Lower leg skin (tissue), 4 donors: ENCODE data around the gene RMND5B. TPM values are rescaled to one million over a fixed set of nuclear protein-coding genes. Genes with fewer than 3 reads are reported as not detected.
A peak's percentile ranks its signal among the peaks of the same experiment; 100 is the strongest.

Source experiments
- DNase-seq, 2 donors: peaks; one replicate each; pipeline ENCODE4 v3.0.0-alpha.2; 2019; ENCODE audit warnings: low spot score in 2 of 2
- H3K4me3 ChIP-seq: fragments of 200-600 bp; sonication (generic); 2 replicates; pipeline ENCODE4 v1.5.1; 2017; ENCODE audit warnings: mild to moderate bottlenecking, low read depth; ENCODE audit not compliant: poor library complexity, severe bottlenecking
- POLR2A ChIP-seq, 2 donors: fragments of 450-650 bp; IDR thresholded peaks; one replicate each; pipeline ENCODE4 v1.6.1; 2016 to 2017; ENCODE audit warnings: antibody characterized with exemption in 2 of 2, mild to moderate bottlenecking in 1 of 2, moderate library complexity in 1 of 2
- WGBS, 2 donors: methylation state at CpG; one replicate each; pipeline ENCODE4 v1.1.5; 2018; 5-methylcytosine and 5-hydroxymethylcytosine counted together
- intact Hi-C: fragments of 100-400 bp; cut with DNase I; formaldehyde crosslinking; loops from one replicate; pipeline ENCODE4 v1.15.0; 2023; ENCODE audit warnings: low total_unique reads
- total RNA-seq, 4 donors: library from RNA; depleted of rRNA; stranded (reverse); fragments of >200 nt; gene quantifications; one replicate each; pipeline ENCODE4 v1.1.0, GENCODE V29; 2016
- TF ChIP-seq, protein P1 (sequence below), 3 donors: fragments of 450-650 bp; IDR thresholded peaks; one replicate each; pipeline ENCODE4 v1.5.1; 2016; ENCODE audit warnings: antibody characterized with exemption in 3 of 3, mild to moderate bottlenecking in 3 of 3, moderate library complexity in 2 of 3

The RMND5B gene
- total RNA-seq, 4 donors from 2014 or later, result 47.4 to 83.2 (median 56.2) TPM

DNA sequence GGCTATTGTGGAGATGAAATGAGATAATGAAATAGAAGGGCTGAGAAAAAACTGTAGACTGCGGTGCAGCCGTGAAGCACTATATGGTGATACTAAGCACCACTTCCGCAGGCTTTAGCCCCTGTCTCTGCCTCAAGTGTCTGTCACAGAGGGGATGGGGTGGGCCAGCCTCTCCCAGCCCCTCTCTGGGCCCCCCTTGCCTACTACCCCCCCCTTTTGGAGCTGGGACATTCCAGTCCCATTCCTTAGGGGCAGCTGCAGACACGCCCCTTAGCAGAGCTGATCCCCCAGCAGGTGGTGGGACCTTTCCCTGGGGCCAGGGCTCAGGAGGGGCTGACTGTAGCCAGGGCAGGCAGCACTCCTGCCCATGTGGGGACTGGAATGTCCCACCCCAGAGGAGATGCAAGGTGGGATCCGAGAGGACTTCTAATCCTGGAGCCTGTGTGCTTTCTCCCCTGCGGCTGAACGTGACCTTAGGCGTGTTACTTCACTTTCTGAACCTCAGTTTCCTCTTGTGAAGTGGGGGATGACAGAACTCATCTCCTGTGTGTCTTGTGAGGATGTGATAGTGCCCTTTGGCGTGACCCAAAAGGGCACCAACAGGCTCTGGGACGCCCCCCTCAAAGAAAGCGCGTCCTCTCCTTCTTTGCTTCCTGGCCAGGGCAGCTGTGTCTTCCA, 15.5 kb upstream of the RMND5B start:
- no peak for TF ChIP-seq POLR2A (IDR thresholded peaks at IDR 0.05)
- TF ChIP-seq, protein P1, sequence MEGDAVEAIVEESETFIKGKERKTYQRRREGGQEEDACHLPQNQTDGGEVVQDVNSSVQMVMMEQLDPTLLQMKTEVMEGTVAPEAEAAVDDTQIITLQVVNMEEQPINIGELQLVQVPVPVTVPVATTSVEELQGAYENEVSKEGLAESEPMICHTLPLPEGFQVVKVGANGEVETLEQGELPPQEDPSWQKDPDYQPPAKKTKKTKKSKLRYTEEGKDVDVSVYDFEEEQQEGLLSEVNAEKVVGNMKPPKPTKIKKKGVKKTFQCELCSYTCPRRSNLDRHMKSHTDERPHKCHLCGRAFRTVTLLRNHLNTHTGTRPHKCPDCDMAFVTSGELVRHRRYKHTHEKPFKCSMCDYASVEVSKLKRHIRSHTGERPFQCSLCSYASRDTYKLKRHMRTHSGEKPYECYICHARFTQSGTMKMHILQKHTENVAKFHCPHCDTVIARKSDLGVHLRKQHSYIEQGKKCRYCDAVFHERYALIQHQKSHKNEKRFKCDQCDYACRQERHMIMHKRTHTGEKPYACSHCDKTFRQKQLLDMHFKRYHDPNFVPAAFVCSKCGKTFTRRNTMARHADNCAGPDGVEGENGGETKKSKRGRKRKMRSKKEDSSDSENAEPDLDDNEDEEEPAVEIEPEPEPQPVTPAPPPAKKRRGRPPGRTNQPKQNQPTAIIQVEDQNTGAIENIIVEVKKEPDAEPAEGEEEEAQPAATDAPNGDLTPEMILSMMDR (IDR thresholded peaks at IDR 0.05), result no peak
- WGBS, 2 donors, result 55 to 60% methylated on average over 11 to 12 of the region's 12 CpGs
- intact Hi-C loops, result no loop called here
- H3K4me3 ChIP-seq, result no peak overlapping the region
- DNase-seq, result no peak

DNA sequence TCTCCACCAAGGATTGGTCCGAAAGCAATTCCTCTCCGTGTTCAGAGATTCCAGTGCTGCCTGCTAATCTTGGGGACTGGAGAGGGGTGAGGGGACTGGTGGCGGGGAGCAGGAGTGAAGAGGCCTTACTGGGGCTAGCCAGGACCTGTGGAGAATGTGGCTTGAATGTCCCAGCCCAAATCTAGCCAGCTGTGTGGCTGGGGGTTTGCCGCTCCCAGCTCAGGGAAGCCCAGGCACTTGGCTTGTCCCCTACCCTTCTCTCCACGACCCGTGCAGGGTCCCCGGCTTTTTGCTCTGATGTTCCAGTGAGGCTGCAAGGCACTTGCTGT, 15.0 kb upstream of the RMND5B start:
- no peak for DNase-seq
- intact Hi-C loops, result no loop called here
- WGBS, 2 donors, result 33 to 46% methylated on average over 7 of the region's 7 CpGs
- TF ChIP-seq, protein P1 (IDR thresholded peaks at IDR 0.05), result no peak
- no peak overlapping the region for H3K4me3 ChIP-seq

DNA sequence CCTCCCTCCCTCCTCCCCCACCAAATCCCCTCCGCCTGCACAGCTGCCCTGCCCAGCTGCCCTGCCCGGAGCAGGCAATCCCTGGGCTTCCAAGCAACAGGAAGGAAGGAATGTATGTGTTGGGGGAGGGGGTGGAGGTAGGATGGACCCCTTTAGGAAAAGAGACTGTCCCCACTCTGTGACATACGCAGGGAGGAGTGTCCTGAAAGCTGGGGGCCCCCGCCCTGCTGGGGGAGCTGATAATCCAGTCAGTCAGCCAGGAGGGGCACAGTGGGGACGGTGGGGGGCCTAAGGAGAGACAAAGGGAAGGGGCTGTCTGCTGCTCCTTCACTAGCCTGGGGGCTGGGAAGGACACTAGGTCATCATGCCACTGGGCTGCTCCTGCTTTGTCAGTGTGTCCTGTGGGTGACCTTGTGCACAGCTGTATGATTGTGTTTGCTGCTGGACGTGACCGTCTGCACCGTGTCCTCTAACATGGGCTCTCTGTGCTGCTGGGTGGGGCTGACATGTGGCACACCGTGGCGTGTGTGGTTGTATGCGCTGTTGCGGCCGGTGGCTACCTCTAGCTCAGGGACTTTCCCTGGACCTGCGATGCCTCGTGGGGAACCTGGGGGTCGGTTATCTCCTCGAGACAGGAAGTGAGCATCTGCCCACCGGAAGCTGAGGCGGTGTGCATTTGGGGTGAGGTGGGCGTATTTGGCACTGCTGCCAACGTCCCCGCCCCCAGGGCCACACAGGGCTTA, 14.5 kb upstream of the RMND5B start:
- intact Hi-C loops, result no loop called here
- 34 to 52% methylated on average over 22 of the region's 22 CpGs for WGBS, 2 donors
- no peak for TF ChIP-seq POLR2A (IDR thresholded peaks at IDR 0.05)
- TF ChIP-seq, protein P1 (IDR thresholded peaks at IDR 0.05), result no peak
- no peak for DNase-seq
- no peak overlapping the region for H3K4me3 ChIP-seq

DNA sequence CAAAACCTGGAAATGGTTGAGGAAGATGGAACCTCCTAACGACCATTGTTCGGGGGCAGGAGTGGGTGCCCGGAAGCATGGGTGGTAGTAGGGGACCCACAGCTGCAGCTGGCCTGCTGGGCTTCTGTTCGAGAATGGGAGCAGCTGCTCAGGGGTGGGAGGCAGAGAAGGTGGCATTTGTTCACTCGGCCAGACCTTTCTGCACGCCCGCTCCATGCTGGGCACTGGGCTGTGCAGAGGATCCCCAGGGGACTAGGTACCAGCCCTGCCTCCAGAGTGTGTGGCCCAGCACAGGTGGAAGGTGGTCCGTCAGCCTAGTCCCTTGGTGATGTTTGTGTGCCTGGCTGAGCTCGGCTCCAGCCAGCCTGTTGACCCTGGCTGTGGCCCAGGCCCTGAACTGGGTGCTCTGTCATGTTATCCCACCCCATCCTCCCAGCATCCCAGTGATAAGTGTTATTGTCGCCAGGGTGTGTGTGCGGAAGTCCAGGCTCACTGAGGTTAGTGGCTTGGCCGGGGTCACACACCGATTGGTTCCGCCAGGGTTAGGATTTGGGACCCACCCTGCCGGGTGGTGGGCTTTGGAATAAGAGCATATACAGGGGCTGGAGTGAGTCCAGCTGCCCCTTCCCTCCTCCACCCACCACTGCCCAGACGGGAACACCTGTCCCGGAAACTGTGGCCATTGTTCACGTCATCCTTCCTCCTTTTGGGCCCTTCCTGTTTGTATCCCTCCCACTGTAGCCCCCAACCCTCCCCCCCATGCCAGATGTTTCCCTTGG, 12.7 kb upstream of the RMND5B start:
- no peak overlapping the region for H3K4me3 ChIP-seq
- peak in 1 of 2 donors; percentile 88 for DNase-seq
- TF ChIP-seq, protein P1 (IDR thresholded peaks at IDR 0.05), result no peak
- no peak for TF ChIP-seq POLR2A (IDR thresholded peaks at IDR 0.05)
- intact Hi-C loops, result no loop called here
- 71 to 77% methylated on average over 17 of the region's 18 CpGs for WGBS, 2 donors

DNA sequence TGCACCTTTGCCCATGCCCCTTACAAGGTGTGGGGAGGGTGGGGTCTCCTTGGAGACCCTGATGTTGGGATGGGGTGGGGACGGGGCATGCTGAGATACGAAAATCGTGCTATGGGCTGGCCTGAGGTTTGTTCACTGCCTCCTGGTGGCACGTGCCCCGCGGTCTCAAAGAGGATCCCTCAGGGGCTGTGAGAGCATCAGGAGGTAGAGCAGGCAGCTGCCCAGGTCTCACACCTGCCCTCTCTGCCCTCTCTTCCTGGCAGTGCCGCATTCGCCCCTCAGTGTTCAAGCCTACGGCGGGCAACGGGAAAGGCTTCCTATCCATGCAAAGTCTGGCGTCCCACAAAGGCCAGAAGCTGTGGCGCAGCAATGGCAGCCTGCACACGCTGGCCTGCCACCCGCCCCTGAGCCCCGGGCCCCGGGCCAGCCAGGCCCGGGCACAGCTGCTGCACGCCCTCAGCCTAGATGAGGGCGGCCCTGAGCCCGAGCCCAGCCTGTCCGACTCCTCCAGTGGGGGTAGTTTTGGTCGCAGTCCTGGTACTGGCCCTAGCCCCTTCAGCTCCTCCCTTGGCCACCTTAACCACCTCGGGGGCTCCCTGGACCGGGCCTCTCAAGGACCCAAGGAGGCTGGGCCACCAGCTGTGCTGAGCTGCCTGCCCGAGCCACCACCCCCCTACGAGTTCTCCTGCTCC, 10.8 kb upstream of the RMND5B start:
- no peak overlapping the region for H3K4me3 ChIP-seq
- intact Hi-C loops, result no loop called here
- TF ChIP-seq, protein P1 (IDR thresholded peaks at IDR 0.05), result no peak
- no peak for TF ChIP-seq POLR2A (IDR thresholded peaks at IDR 0.05)
- no peak for DNase-seq
- WGBS, 2 donors, result 73 to 91% methylated on average over 17 to 19 of the region's 27 CpGs
